NCI-H1048 (cell line): ENCODE results near the gene PACRGL.
"Not testable (repeated sequence)": the region's sequence is repeated elsewhere in the genome, so short reads cannot be mapped to it uniquely, and the experiment has no call there.

Source experiments
- DNase-seq: peaks from one replicate; lab custom pipeline; 2025; lab: John Stamatoyannopoulos, UW

PACRGL gene

DNA sequence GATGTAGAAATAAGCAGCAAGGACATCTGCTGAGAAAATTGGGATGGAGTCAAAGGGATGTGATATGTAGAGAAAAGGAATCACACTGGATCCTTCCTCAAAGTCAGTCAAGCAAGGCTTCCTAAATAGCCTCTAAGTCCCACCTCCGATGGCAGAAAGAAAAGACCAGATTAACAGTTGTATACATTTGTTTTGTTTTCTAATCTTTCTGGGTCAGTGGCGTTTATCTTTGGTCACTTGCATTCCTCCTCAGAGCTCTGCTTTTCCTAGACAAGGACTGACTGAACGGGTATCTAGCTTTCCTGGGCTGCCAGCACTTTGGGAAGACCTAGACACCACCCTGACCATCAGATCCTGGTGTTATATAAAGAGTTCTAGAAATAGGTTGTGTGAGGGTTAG, 23.2 kb downstream of the PACRGL start:
- DNase-seq: no peak

DNA sequence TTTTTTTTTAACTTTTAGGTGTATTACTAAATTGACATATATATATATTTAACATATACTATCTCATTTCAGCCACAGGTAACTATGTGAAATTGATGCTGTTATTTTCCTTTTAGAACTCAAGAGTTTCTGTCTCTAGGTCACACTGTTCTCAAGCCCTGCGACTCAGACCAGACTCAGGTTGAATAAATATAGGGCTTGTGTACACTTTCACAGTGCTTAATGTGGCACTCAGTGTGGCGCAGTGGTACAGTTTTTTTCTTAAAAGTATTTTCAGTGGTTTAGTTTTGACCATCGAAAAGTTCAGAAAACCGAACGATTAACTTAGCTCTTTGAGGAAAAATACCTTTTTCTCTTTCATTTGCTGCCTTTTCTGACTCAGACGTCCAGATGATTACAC, 24.7 kb downstream of the PACRGL start:
- no peak for DNase-seq

DNA sequence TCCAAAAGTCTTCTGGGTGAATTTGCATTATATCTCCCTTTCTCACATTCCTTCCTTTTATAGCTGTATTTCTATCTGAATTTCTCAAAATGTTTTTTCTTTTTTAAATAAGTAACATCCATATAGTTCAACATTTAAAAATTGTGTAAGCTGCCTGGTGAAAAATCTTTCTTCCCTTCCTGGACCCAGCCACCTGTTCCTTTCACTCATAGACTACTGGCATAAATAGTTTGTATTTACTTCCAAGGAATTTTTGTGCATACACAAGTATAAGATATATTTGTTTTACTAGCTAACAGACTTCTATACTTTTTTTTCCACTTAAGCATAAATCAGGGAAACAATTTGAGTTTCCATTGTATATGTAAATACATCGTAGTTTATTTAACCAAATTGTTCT, 35.7 kb downstream of the PACRGL start:
- no peak for DNase-seq

DNA sequence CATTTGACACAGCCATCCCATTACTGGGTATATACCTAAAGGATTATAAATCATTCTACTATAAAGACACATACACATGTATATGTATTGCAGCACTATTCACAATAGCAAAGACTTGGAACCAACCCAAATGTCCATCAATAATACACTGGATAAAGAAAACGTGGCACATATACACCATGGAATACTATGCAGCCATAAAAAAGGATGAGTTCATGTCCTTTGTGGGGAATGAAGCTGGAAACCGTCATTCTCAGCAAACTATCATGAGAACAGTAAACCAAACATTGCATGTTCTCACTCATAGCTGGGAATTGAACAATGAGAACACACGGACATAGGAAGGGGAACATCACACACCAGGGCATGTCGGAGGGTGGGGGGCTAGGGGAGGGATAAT, 45.7 kb downstream of the PACRGL start:
- DNase-seq: not testable (repeated sequence)

DNA sequence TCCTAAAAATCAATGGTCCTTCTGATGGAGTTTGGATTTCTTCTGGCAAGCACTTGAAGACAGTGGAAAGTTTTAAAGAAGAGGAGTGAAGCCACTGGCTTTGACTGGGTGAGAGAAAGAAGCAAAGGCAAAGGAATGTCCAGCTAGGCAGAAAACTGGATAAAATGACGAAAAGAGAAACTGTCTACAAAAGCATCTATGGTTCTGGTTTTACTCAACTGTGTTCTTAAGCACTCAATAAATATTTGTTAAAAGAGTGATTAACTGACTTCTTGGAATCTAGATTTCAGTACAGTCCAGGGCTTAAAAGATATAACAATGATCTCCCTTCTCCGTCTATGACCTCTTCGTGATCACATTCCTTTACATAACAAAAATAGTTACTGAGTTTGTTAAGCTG, 52.4 kb downstream of the PACRGL start:
- DNase-seq: no peak

DNA sequence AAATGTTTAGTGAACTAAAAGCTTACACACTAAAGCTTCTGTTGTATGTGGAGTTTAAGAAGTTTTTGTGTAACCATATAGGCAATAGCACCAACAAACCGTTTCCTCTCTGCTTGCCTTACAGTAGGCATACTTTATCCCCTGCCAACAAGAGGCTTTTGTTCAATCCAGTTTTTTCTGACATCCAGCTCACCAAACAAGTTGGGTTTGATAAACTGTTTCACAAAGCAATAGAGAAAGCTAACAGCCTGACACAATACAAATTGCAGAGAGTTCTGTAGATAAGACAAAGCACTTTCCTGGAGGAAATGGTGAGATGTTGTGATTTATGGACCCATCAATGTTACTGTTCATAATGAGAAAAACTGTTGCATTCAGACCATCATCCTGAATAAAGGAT, 53.8 kb downstream of the PACRGL start:
- DNase-seq: no peak

DNA sequence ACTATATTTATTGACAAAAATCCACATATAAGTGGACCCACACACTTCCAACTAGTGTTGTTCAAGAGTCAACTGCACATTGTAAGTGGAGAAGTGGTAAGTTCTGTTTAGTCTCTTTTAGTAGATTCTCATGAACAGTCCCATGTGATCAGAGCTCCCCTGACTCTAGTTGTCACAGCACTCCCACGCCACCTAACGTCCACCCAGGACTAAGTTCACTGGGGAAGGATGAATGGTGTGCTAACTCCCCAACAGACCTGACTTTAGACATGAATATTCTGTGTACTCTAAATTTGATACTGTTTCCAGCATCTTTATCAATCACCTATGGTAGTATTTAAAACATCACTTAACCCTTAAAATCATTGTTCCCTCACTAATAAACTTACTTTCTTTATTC, 59.8 kb downstream of the PACRGL start:
- DNase-seq: no peak

DNA sequence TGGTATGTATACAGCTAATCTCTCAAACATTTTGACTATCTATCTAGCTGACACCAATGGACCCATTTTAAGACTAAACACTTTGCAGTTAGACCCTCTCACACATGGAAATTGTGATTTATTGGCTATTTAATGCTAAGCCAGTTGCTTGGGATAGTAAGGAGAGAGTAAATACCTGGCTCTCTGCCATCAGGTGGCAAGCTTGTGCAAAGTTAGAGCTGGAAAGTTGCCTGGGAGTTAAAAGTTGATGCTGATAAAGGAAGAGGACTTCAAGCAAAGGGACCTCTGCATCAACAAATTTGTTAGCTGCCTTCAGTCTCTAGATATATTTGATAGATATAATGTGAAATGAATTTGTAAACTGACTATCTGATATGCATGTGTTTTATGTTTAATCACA, 61.1 kb downstream of the PACRGL start:
- no peak for DNase-seq

DNA sequence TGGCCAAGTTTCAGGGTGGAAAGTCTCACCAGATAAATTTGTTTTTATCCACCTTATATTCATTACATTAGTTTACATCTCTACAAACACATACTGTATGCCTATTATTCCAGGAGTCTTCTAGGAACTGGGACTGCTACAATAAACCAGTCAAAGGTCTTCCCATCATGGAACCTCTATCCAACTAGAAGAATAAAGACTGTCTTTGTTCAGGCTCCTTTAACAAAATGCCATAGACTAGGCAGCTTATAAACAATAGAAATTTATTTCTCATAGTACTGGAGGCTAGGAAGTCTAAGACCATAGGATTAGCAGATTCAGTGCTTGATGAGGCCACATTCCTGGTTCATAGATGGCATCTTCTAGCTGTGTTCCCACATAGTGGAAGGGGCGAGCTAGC, 61.6 kb downstream of the PACRGL start:
- no peak for DNase-seq

DNA sequence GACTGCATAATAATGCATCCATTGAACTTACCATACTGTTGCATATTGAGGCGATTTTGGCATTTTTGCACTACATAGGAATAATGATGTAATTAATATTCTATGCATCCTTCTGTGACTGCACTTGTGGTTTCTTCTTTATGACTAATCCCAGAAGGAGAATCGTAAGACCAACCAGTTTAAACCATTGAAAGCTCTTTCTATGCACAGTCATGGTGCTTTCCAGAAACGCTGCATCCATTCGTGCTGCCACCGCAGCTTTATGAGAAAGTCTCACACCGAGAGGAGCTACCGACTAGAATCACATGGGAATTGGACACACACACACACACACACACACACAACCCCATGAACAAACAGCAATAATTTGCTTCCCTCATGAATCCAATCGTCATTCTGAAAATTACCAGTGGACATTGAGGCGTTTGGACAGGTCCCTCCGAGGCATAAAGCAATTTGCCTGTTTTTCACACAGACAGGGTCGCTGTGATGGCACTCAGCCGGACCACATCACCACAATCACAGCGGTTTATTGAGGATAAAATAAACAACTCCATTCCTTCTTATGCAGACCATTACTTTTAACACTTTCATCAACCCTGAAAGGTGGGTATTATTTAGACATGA, 64.2 kb downstream of the PACRGL start:
- no peak for DNase-seq

DNA sequence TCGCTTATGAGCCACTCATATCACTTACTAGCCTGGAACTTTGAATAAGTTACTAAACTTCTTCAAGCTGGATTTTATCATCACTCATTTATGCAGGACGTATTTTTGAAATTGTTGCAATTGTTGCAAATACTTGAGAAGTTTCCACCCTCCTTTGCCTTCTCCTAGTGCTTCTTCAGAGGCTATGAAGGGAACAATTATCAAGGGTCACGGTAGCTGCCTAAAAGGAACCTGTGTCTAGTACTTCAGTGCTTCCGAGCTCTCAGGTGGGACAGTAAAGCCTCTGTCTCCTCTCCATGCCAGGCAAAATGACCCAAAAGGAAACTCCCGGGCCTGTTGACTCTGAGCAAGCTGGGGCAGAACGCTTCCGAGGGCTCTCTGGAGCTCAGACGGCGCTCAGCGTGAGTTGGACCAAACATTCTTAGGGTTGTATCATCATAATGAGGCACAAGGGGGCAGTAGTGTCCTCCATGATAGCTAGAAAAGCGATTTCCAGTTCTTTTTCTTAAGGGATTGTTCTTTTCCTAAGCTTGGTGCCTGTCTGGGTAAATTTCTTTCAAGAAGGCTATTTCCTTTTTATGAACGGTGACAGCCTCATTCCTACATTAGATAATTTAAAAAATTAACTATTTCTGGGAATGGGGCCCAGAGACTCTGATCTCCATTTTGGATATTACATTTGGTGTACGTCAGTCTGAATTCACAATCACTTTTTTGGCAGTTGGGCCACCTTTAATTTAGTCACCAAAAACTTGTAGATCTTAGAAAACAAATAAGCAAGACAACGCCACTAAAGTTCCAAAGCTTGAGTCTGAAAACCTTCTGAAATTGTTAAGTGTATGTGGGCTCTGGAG, 73.1 kb downstream of the PACRGL start:
- peak; percentile 14 for DNase-seq

DNA sequence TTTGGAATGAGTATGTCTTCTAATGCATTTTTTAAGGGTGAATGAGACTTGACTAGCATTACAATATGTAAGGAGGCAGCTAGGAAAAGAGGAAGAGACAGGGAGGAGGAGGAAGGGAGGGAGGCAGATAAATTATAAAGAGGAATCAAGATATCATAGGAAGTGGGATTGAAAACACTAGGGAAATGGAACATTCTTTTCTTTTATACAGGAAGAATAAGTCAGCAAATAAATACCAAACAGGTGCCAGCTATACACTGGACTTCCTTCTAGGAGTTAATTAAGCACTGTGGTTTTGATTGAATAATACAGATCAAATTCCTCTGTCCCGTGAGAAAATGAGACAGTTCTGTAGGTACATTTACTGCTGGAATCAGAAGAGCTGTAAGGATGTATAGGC, 78.6 kb downstream of the PACRGL start:
- DNase-seq: no peak

DNA sequence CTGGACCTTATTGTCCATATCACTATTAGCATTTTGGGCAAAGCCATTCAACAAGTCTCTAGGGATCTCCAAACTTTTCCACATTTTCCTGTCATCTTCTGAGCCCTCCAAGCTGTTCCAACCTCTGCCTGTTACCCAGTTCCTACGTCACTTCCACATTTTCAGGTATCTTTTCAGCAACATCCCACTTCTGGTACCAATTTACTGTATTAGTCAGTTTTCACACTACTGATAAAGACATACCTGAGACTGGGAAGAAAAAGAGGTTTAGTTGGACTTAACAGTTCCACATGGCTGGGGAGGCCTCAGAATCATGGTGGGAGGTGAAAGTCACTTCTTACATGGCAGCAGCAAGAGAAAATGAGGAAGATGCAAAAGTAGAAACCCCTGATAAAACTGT, 82.9 kb downstream of the PACRGL start:
- not testable (repeated sequence) for DNase-seq

DNA sequence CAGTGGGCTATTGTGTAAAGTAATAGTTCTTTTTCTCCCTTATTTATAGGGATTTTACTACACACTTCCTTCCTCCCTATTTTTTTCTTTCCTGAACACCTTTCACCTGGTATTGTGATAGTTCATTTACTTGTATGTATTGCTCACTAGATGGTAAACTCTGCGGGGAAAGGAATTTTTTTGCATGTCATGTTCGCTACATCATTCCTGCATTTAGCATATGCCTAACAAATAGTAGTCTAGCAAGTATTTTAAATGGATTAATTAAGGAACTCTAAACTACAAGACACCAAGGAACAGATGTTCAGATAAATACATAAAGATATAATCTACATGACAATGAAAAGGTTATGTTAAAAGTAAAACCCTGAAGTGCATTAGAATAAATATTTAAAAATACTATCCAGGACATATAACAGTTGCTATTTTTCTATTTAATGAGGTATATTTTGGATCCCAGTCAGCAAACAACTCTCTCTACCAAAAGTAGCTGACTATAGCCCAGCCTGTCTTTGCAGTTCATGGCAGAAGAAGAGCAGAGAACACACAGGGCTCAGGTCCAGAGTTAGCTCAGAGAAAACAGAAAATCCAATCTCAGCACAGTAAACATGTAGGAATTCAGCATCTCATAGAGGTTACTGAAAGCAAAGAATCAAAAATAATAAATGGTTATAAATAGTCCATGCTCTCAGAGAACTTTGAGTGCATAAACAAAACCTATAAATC, 87.8 kb downstream of the PACRGL start:
- DNase-seq: no peak
